Memory B cell (primary cell): Measurements from ENCODE around the gene CNIH3.
"Not testable (repeated sequence)": the region's sequence is repeated elsewhere in the genome, so short reads cannot be mapped to it uniquely, and the experiment has no call there.

Experiments used
- ATAC-seq: fragments of 150-1000 bp; cut with Tn5 transposase; 2 replicates; pipeline ENCODE4 v1.10.0; 2021; ENCODE audit warnings: low read depth, mild to moderate bottlenecking, moderate library complexity
- DNase-seq, 2 donors: peaks; one replicate each; pipeline ENCODE4 v3.0.0; 2022; ENCODE audit warnings: low spot score in 2 of 2
- H3K27ac Mint-ChIP-seq: one replicate; pipeline ENCODE4 v1.8.0; 2022; ENCODE audit warnings: mild to moderate bottlenecking, moderate library complexity, mixed read lengths
- H3K27me3 Mint-ChIP-seq: one replicate; pipeline ENCODE4 v1.8.0; 2022; ENCODE audit warnings: mixed read lengths
- H3K36me3 Mint-ChIP-seq: one replicate; pipeline ENCODE4 v1.8.0; 2022; ENCODE audit warnings: mild to moderate bottlenecking, mixed read lengths
- H3K4me1 Mint-ChIP-seq: one replicate; pipeline ENCODE4 v1.8.0; 2022; ENCODE audit warnings: mixed read lengths
- H3K4me3 Mint-ChIP-seq: one replicate; pipeline ENCODE4 v1.8.0; 2022; ENCODE audit warnings: mild to moderate bottlenecking, moderate library complexity, mixed read lengths
- H3K9me3 Mint-ChIP-seq: one replicate; pipeline ENCODE4 v1.8.0; 2022; ENCODE audit warnings: mixed read lengths

CNIH3 gene

DNA sequence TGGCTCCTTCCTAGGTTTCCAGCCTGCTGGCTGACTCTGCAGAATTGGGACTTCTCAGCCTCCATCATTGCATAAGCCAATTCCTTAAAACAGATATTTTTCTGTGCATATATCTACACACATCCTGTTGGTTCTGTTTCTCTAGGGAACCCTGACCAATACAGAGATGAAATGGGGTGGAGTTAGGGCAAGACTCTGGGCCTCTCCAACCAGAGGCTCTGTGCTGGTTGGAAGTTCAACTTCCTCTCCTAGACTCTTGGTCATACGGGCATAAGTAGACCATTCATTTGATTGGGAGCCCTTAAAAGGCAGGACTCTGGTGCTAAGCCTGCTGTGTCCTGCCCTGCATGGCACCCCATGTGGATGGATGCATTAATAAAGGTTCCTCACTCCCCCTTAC, 55.0 kb downstream of the CNIH3 start:
- Mint-ChIP-seq H3K4me3 (no peak overlapping the region), H3K36me3 (no peaks in the 10 kb centered on the region), H3K27ac (no peak overlapping the region), H3K27me3 (peaks cover 10% of the 10 kb centered on the region), H3K4me1 (no peaks in the 10 kb centered on the region), H3K9me3 (no peaks in the 10 kb centered on the region)
- DNase-seq (no peak), ATAC-seq (no peak)

DNA sequence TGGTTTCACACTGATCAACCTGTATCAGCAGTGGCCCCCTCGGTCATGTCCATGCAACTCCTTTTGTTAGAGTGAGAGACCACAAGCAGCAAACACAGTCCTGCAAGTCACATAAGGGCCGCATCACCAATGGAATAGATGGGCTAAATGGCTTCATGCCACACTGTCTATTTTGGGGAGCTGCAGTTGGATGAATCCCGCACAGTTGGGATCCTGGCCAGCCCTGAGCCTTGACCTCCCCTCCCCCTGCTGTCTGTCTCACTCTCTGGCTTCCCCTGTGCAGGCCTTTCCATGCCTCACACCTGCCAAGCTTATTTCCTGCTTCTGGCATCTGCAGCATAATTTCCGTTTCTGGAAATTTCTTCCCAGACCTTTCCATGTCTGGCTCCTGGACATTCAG, 57.0 kb downstream of the CNIH3 start:
- no peak overlapping the region for H3K27ac Mint-ChIP-seq
- peaks cover 8% of the 10 kb centered on the region for H3K27me3 Mint-ChIP-seq
- no peak overlapping the region for H3K4me3 Mint-ChIP-seq
- H3K9me3 Mint-ChIP-seq: no peaks in the 10 kb centered on the region
- H3K4me1 Mint-ChIP-seq: no peaks in the 10 kb centered on the region
- ATAC-seq (no peak), DNase-seq (no peak)
- no peaks in the 10 kb centered on the region for H3K36me3 Mint-ChIP-seq

DNA sequence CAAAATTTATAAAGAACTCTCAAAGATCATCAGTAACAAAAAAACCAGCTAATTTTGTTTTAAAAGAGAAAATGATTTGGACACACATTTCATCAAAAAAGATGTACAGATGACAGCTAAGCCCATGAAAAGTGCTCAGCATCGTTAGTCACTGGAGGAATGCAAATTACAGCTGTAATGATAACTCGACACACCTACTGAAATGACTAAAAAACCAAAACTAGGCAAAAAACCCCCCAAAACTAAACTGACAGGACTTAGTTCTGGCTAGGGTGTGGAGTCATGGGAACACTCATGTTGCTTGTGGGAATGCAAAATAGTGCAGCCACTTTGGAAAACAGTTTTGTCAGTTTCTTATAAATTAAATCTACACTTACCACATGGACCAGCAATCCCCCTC, 59.5 kb downstream of the CNIH3 start:
- DNase-seq: no peak
- Mint-ChIP-seq H3K27me3 (peaks cover 3% of the 10 kb centered on the region), H3K4me3 (no peak overlapping the region), H3K27ac (no peak overlapping the region), H3K9me3 (no peaks in the 10 kb centered on the region), H3K4me1 (no peaks in the 10 kb centered on the region), H3K36me3 (no peaks in the 10 kb centered on the region)
- ATAC-seq: no peak

DNA sequence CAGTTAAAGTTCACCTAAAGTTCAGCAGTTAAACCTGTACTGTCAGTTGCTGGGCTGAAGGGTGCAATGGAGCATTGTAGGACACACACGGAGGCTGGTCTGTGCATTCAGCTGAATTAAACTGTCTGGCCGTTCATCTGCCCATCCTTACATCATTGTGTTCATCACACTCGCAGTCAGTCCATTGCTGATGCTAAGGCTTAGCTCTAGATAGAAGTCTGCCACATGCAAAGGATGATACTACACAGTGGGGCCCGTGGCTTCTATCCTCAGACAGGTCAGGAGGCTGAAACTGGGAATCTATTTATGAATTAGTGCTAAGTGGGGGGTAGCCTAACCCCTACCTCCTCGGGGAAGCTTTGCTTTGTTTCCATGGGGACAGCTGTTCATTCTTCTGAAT, 60.4 kb downstream of the CNIH3 start:
- Mint-ChIP-seq H3K36me3 (no peaks in the 10 kb centered on the region), H3K4me1 (no peaks in the 10 kb centered on the region), H3K4me3 (no peak overlapping the region), H3K27ac (no peak overlapping the region), H3K27me3 (peaks cover 3% of the 10 kb centered on the region), H3K9me3 (no peaks in the 10 kb centered on the region)
- ATAC-seq (no peak), DNase-seq (no peak)

DNA sequence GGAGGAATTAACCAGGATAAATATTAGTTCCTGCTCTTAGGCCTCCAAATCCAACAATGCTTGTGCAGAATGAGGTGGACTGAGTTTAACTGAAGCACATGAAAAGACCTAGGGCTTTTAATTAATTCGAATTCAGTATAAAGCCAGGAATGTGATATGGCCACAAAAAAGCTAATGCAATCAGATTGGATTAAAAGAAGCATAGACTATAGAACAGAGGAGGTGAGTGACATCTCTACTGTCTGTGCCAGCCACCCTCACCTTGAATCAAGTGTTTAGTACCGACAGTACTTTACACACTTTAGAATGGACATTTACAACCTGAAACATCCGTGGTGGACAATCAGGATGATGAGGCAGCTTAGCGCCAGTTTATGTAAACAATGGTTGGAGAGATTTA, 62.1 kb downstream of the CNIH3 start:
- H3K4me3 Mint-ChIP-seq: no peak overlapping the region
- H3K27ac Mint-ChIP-seq: no peak overlapping the region
- no peaks in the 10 kb centered on the region for H3K36me3 Mint-ChIP-seq
- ATAC-seq (no peak), DNase-seq (no peak)
- H3K27me3 Mint-ChIP-seq: peaks cover 3% of the 10 kb centered on the region
- no peaks in the 10 kb centered on the region for H3K4me1 Mint-ChIP-seq
- no peaks in the 10 kb centered on the region for H3K9me3 Mint-ChIP-seq

DNA sequence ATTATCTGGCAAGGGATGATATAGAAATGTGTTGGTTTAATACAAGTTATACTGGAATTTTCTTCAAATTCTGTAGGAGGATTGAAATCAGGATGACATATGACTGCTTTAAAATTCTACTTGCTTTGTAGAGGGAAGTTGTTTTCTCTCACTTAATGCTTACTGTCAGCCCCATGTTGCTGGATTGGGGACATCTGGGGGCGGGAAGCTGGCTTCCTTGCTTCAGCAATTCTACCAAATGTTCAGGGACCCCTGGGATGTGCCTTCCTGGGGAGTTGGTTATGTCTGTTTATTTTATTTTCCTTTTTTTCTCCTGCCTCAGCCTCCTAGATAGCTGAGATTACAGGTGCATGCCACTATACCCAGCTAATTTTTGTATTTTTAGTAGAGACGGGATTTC, 63.5 kb downstream of the CNIH3 start:
- H3K27ac Mint-ChIP-seq: no peak overlapping the region
- DNase-seq: no peak
- ATAC-seq: no peak
- H3K27me3 Mint-ChIP-seq: peaks cover 2% of the 10 kb centered on the region
- H3K4me3 Mint-ChIP-seq: no peak overlapping the region
- H3K36me3 Mint-ChIP-seq: no peaks in the 10 kb centered on the region
- no peaks in the 10 kb centered on the region for H3K4me1 Mint-ChIP-seq
- no peaks in the 10 kb centered on the region for H3K9me3 Mint-ChIP-seq

DNA sequence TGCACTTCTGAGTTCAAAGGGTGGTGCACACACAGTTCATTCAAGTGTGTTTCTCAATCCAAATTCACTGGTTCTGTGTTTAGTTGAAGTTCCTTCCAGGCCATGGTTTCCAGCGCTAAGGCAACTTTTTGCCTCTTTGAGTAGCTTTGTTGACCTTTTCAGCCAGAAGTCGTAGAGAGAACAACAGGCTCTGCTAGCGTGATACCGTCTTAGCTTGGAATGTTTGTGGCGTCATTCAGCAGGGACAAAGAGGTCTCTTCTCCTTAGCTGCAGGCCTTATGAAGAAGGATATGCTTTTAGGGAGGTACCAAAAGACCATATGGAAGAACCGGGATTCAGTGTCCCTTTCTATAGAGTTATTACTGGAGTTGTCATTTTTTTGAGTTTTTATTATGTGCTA, 65.7 kb downstream of the CNIH3 start:
- DNase-seq (no peak), ATAC-seq (no peak)
- Mint-ChIP-seq H3K4me3 (no peak overlapping the region), H3K27me3 (peaks cover 2% of the 10 kb centered on the region), H3K4me1 (no peaks in the 10 kb centered on the region), H3K9me3 (no peaks in the 10 kb centered on the region), H3K27ac (no peak overlapping the region), H3K36me3 (no peaks in the 10 kb centered on the region)

DNA sequence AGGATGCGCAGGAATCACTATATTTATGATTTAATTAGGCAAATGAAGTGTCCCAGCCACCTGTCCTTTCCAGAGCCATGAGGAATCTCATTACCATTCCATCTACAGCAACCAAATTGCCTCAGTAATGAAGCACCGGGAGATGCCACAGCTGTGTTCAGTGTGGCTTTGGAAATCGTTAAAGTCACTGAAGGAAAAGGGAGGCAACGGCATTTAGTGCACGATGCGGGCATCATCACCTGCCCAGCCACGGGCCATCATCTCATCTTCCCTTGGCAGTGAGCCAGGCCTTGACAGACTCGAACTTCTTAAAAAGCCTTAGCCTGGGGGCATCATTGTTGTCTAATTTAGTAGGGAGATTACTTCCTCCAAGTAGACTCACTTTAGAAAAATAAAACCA, 67.8 kb downstream of the CNIH3 start:
- Mint-ChIP-seq H3K36me3 (no peaks in the 10 kb centered on the region), H3K4me3 (no peak overlapping the region), H3K4me1 (no peaks in the 10 kb centered on the region), H3K9me3 (no peaks in the 10 kb centered on the region), H3K27me3 (peaks cover 3% of the 10 kb centered on the region), H3K27ac (no peak overlapping the region)
- DNase-seq (no peak), ATAC-seq (no peak)

DNA sequence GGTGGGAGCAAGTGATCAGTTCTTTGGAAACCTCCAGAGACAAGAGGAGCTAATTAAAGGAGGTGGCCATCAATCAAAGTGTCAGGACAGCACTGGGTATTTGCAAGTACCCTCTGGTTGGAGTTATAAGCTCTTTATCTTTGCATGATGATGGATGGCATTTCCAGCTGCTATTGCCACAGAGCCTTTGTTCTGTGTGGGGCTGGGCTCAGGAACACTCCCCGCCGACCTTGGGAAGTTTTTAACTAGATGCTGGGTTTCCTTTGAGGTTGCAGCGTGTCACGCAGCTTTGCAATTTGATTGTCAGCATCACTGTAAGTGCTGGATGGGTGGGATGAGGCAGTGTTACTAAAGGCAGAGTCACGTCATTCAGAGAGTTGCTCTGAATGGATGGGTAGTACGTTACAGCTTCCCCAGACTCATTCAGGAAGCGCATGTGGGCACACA, 68.9 kb downstream of the CNIH3 start:
- Mint-ChIP-seq H3K36me3 (no peaks in the 10 kb centered on the region), H3K27ac (no peak overlapping the region), H3K27me3 (peaks cover 4% of the 10 kb centered on the region), H3K9me3 (no peaks in the 10 kb centered on the region), H3K4me3 (no peak overlapping the region), H3K4me1 (no peaks in the 10 kb centered on the region)
- ATAC-seq (no peak), DNase-seq (no peak)

DNA sequence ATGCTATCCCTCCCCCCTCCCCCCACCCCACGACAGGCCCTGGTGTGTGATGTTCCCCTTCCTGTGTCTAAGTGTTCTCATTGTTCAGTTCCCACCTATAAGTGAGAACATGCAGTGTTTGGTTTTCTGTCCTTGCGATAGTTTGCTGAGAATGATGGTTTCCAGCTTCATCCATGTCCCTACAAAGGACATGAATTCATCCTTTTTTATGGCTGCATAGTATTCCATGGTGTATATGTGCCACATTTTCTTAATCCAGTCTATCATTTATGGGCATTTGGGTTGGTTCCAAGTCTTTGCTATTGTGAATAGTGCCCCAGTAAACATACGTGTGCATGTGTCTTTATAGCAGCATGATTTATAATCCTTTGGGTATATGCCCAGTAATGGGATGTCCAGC, 70.0 kb downstream of the CNIH3 start:
- H3K27me3 Mint-ChIP-seq, H3K4me3 Mint-ChIP-seq, ATAC-seq, DNase-seq, H3K9me3 Mint-ChIP-seq, H3K27ac Mint-ChIP-seq, H3K36me3 Mint-ChIP-seq, H3K4me1 Mint-ChIP-seq: not testable (repeated sequence)

DNA sequence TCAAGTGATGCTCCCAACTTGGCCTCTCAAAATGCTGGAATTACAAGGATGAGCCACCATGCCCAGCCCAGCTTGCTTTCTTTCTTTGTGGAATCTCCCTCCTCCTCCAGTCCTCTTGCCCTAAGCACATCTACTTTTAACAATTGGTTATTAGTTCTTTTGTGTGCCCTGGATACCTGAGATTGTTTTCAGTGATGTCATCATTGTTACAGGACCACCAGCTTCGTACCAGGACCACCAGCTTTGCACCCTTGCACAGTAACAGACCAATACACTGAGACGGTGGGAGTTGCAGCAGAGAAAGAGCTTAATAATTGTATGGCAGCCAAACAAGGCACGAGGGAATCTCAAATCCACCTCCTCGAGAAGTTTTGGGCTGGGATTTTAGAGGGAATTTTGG, 71.3 kb downstream of the CNIH3 start:
- Mint-ChIP-seq H3K4me1 (no peaks in the 10 kb centered on the region), H3K27ac (no peak overlapping the region), H3K36me3 (no peaks in the 10 kb centered on the region), H3K27me3 (peaks cover 4% of the 10 kb centered on the region), H3K9me3 (no peaks in the 10 kb centered on the region), H3K4me3 (no peak overlapping the region)
- no peak for ATAC-seq
- no peak for DNase-seq

DNA sequence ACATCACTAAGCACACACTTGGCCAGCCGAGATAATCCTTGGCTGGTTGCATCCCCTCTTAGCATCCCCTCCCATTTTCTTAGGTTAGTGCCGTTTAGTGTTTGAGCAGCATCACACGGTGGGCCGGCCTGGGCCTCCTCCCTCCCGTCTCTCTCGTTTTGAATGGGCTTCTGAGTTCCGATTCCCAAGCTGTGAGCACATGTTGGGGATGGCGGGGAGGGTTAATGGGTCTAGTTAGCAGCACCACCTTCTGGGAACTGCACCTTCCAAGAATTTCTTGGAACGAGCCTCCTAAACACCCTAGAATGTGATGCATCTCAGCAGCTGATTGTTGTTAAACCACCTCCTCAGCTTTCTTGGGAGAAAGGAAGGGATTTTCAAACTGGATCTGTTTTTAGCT, 73.3 kb downstream of the CNIH3 start:
- DNase-seq (no peak), ATAC-seq (no peak)
- H3K36me3 Mint-ChIP-seq: no peaks in the 10 kb centered on the region
- H3K9me3 Mint-ChIP-seq: no peaks in the 10 kb centered on the region
- H3K4me3 Mint-ChIP-seq: no peak overlapping the region
- peaks cover 2% of the 10 kb centered on the region for H3K27me3 Mint-ChIP-seq
- H3K27ac Mint-ChIP-seq: no peak overlapping the region
- no peaks in the 10 kb centered on the region for H3K4me1 Mint-ChIP-seq

DNA sequence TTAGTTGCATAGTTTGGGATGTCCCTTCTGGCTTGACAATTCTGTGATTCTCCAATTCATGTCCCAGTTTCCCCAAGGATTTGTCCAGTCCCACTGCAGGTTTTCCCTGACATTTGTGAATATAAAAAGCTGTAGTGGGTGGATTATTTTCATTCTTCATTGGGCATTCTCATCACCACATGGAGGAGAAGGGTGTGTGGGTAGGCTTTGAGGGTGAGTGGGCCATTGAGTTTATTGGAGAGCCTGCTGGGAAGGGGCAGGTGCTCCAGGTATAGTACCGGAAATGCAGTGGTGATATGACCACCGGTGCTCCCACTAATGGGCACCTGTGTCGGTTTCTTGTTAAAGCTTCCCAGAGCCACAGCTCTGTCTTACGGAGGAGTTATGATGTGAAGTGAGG, 74.5 kb downstream of the CNIH3 start:
- no peak for ATAC-seq

DNA sequence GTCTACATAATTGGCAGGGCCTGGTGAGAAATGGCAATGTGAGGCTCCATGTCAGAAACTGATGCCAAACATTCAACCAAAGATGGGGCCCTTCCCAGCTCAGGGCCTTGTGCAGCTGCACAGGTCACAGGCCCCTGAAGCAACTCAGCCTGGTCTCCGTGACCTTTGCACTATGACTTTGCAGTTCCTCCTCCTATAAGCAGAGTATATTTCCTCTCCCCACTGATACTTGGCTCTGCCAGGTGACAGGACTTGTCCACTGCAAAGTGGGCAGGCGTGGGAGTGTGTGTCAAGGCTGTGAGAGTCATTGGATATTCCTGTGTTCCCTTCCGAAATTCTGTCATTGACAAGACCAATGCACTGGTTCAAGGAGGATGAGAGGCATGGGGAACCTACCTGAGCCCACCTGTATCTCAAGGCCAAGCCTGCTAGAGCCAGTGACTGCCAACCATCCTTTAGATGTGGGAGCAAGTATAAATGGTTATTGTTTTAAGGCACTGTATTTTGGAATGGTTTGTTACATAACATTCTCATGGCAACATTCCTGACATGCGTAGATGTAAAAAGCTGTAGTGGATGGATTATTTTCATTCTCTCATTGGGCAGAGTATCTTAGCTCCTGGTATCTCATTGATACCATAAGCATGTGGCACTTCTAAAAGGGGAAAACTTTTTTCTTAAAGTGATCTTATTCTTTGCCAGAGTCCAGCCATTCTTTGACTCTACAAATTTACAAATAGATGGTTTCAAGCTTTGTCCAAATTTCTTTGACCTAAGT, 75.2 kb downstream of the CNIH3 start:
- H3K4me3 Mint-ChIP-seq: no peak overlapping the region
- DNase-seq: no peak
- peaks cover 4% of the 10 kb centered on the region for H3K27me3 Mint-ChIP-seq
- no peaks in the 10 kb centered on the region for H3K9me3 Mint-ChIP-seq
- H3K36me3 Mint-ChIP-seq: no peaks in the 10 kb centered on the region
- H3K4me1 Mint-ChIP-seq: no peaks in the 10 kb centered on the region
- H3K27ac Mint-ChIP-seq: no peak overlapping the region
- no peak for ATAC-seq

More for the DNA sequence above, 74.5 kb downstream of the CNIH3 start:
- Mint-ChIP-seq H3K4me1 (no peaks in the 10 kb centered on the region), H3K27ac (no peak overlapping the region), H3K4me3 (no peak overlapping the region), H3K27me3 (peaks cover 2% of the 10 kb centered on the region), H3K36me3 (no peaks in the 10 kb centered on the region), H3K9me3 (no peaks in the 10 kb centered on the region)
- no peak for DNase-seq

DNA sequence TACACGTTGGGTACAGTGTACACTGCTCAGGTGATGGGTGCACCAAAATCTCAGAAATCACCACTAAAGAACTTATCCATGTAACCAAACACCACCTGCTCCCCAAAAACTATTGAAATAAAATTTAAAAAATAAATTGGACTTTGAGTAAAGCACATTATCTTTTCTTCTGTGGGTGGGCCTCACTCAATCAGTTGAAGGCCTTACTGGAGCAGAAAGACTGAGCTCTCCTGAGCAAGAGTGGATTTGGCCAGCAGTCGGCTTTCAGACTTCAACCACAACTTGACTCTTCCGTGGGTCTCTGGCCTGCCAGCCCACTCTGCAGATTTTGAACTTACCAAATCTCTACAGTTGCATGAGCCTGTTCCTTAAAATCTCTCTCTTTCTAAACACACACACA, 78.9 kb downstream of the CNIH3 start:
- no peaks in the 10 kb centered on the region for H3K36me3 Mint-ChIP-seq
- H3K4me3 Mint-ChIP-seq: no peak overlapping the region
- DNase-seq (no peak), ATAC-seq (no peak)
- no peaks in the 10 kb centered on the region for H3K4me1 Mint-ChIP-seq
- H3K27ac Mint-ChIP-seq: no peak overlapping the region
- H3K9me3 Mint-ChIP-seq: no peaks in the 10 kb centered on the region
- H3K27me3 Mint-ChIP-seq: peaks cover 4% of the 10 kb centered on the region
